Endometrial microvascular endothelial cells (primary cell): Measurements from ENCODE around the gene ELOVL5. TPM values are rescaled to one million over a fixed set of nuclear protein-coding genes. Genes with fewer than 3 reads are reported as not detected.

Source experiments
- in situ Hi-C: cut with HindIII; loops from 2 replicates; pipeline ENCODE4 v1.10.0; 2017; ENCODE audit warnings: low sequenced_read_pairs, low pct_unique_long_range_greater_than_20kb; ENCODE audit errors: inconsistent ontology term
- total RNA-seq: library from RNA; depleted of rRNA; stranded (reverse); fragments of >200 nt; gene quantifications from one replicate; pipeline ENCODE4 v1.2.3, GENCODE V29; 2015; ENCODE audit errors: inconsistent ontology term

The ELOVL5 gene
- total RNA-seq, 1 donor from 2014 or later: 94.4 TPM

DNA sequence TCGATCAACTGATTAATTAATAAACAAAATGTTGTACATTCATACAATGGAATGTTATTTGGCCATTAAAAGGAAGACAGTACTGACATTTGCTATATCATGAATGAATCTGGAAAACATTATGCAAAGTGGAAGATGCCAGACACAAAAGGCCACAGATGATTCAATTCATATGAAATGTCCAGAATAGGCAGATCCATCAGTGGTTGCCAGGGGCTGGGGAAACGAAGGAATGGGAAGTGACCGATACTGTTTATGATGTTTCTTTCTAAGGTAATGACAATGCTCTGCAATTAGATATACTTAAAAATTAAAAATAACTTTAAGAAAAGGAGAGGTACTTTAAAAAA, 37.2 kb downstream of the ELOVL5 start:
- in situ Hi-C loops: no loop called here

GRCh38 chr6:53310771-53311585, 37.8 kb downstream of the ELOVL5 start:
- in situ Hi-C loops: no loop called here

GRCh38 chr6:53309901-53310300, 38.8 kb downstream of the ELOVL5 start:
- in situ Hi-C loops: loop anchor here (10.0 kb wide), 1 partner anchor 195 kb away; no protein-coding TSS in a partner anchor

GRCh38 chr6:53309059-53309900, 39.5 kb downstream of the ELOVL5 start:
- in situ Hi-C loops: loop anchor here (10.0 kb wide), 1 partner anchor 196 kb away; no protein-coding TSS in a partner anchor

DNA sequence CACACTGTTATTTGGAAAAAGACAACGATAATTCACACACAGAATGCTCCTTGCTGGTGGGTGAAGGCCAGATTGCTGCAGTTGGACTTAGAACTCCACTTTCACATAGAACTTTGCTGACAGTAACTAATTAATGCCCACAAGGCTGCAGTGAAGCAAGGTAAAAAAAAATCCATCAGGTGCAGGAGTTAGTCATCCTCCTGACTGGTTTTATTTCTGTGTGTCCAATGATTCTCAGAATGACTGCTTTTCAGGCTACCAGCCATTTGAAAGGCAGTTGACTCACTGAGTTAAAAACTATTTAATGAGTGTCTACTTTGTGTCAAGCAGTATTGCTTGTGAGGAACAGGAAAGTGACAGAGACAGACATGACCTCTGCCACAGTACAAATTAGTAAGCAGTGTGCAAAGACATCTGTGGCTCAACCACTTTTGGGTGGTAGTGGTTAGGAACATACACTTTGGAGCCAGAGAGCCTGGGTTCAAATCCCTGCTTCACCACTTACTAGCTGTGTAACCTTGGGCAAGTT, 41.9 kb downstream of the ELOVL5 start:
- in situ Hi-C loops: loop anchor here (10.0 kb wide), 1 partner anchor 198 kb away; no protein-coding TSS in a partner anchor

DNA sequence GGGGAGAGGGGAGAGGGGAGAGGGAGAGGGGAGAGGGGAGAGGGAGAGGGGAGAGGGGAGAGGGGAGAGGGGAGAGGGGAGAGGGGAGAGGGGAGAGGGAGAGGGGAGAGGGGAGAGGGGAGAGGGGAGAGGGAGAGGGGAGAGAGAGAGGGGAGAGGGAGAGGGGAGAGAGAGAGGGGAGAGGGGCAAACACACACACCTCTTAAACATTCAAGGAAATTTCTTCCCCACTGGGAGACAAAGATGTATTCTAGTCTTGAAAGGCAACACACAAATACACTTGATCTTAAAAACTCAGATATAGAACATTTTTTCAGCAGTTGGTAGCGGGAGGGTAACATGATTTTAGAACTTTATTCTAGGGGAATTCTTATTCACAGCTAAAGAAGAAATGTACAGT, 42.5 kb downstream of the ELOVL5 start:
- in situ Hi-C loops: loop anchor here (10.0 kb wide), 1 partner anchor 199 kb away; no protein-coding TSS in a partner anchor

DNA sequence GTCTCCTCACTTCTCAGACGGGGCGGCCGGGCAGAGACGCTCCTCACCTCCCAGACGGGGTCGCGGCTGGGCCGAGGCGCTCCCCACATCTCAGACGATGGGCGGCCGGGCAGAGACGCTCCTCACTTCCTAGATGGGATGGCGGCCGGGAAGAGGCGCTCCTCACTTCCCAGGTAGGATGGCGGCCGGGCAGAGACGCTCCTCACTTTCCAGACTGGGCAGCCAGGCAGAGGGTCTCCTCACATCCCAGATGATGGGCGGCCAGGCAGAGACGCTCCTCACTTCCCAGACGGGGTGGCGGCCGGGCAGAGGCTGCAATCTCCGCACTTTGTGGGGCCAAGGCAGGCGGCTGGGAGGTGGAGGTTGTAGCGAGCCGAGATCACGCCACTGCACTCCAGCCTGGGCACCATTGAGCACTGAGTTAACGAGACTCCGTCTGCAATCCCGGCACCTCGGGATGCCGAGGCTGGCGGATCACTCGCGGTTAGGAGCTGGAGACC, 43.2 kb downstream of the ELOVL5 start:
- in situ Hi-C loops: loop anchor here (10.0 kb wide), 1 partner anchor 199 kb away; no protein-coding TSS in a partner anchor

GRCh38 chr6:53304953-53305352, 43.8 kb downstream of the ELOVL5 start:
- in situ Hi-C loops: loop anchor here (10.0 kb wide), 1 partner anchor 200 kb away; no protein-coding TSS in a partner anchor

GRCh38 chr6:53302678-53303360, 45.9 kb downstream of the ELOVL5 start:
- in situ Hi-C loops: loop anchor here (10.0 kb wide), 1 partner anchor 202 kb away; no protein-coding TSS in a partner anchor

DNA sequence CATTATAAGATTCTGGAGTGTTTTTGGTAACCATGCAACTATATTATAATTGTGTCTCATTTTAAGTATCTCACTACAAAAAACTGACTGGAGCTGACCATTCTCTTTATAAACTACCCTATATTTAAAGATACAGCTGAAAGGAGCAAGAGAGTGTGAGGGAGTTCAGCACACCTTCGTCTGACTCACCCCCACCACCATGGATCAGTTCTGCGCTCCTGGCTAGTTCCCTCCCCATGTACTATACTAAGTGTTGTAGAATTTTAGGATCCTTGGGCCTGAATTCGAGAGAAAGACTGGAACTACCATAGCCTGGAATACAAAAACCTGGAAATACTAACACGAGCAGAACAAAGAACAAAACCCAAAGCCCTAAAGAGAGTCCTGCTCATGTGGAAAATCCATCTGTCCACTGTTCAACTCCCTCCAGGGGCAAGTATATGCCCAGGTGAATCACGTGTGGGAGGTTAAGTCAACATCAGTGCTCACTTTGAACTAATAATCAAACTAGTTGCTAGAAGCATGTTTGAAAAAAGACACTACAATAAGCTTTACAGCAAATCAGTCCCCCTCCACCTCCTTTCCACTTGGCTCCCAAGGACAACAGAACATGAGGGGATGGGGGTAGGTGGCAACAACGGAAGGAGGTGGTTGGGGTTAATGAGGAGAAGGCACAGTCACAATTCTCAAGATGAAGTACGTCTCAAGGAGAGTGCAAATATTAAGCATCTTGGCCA, 46.8 kb downstream of the ELOVL5 start:
- in situ Hi-C loops: loop anchor here (10.0 kb wide), 1 partner anchor 203 kb away; no protein-coding TSS in a partner anchor

- in situ Hi-C loops: loop anchor here (10.0 kb wide), 1 partner anchor 204 kb away; no protein-coding TSS in a partner anchor
Observed at GRCh38 chr6:53300656-53301551, 47.8 kb downstream of the ELOVL5 start.

- in situ Hi-C loops: loop anchor here (10.0 kb wide), 1 partner anchor 205 kb away; no protein-coding TSS in a partner anchor
Observed at GRCh38 chr6:53299331-53300005, 49.3 kb downstream of the ELOVL5 start.

- in situ Hi-C loops: no loop called here
Observed at GRCh38 chr6:53297004-53297403, 51.7 kb downstream of the ELOVL5 start.

DNA sequence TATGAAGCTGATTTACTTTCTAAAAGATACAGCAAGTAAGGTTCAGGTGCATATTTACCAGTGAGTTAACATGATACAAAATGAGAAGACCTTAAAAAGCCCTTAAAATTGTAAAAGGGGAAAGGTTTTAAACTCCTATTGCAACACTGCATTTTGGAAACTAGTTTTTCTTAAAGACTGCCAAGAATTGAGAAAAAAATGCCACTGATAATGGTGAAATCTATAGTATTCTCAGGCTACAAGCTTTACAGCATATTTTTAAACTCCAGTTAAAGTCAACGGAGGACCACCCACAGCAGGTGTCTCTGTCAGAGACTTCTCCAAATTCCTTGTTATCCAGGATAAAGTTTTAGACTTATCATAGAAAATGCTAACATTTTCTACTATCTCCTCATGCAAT, 53.6 kb downstream of the ELOVL5 start:
- in situ Hi-C loops: no loop called here

DNA sequence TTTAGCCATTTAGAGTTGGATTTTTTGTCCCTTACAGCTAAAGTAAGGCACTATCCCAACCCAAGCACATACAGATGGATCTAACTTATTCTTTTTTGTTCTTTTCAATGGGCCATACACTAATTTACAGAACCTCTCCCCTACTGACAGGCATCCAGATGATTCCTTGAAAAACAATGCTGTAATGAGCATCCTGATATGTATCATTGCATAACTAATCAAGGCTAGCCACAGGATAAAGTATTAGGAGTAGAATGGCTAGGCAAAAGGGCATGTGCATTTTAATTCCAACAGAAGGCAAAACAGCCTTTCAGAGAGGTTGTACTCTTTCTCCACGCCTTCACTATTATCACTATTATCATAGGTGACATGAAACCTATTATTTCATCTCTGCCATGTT, 54.1 kb downstream of the ELOVL5 start:
- in situ Hi-C loops: no loop called here

GRCh38 chr6:53294095-53294494, 54.7 kb downstream of the ELOVL5 start:
- in situ Hi-C loops: no loop called here
